Pulmonary artery endothelial cell (primary cell): ENCODE results near the gene RNF213. TPM values are rescaled to one million over a fixed set of nuclear protein-coding genes. Genes with fewer than 3 reads are reported as not detected.

ENCODE experiments used
- DNase-seq: peaks from one replicate; pipeline ENCODE4 v3.0.0-alpha.2; 2011; ENCODE audit warnings: low read depth, low spot score
- total RNA-seq: library from RNA; depleted of rRNA; stranded (reverse); fragments of >200 nt; gene quantifications from 2 replicates; pipeline ENCODE4 v1.2.3, GENCODE V29; 2014

RNF213 gene
- total RNA-seq, result 94.8 and 166 TPM in 2 replicates

DNA sequence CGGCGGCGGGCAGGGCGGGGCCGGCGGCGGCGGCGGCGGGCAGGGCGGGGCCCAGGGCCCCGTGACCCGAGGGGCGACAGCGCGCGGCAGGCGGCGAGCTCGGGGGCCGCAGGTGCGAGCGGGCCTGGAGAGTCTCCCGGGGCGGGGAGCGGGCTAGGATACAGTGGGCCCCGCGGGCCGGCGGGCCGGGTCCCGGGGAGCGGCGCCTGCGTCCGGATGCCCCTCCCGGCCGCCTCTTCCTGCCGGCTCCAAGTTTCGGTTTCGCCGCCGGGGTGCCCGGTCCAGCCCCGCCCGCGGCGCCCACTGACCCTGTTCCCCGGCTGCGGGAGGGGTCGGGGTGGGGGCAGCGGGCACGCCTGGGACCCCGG lies at the start of gene RNF213:
RNF213 (plus strand) TSS at position 62 of the 368 bp plus-strand sequence. CDS start 2,830 bp downstream, outside the sequence.
- no peak for DNase-seq

DNA sequence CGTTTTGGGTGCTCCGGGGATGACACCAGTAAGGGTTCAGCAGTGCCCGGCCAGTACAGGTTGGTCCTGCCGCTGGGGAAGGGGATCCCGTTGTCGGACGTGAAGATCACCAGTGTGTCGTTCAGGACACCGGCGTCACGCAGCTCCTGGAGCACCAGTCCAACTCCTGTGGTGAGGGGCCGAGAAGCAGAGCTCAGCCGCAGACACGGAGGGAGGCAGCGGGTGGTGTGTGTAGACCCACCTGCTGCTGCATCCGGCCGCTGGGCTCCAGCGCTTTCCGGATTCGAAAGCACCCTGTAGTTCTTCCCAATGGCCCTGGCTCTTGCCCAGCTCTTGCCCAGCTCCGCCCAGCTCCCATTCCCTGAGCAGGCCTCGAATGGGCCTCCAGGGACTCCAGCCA lies 48.5 kb upstream of the RNF213 start:
- no peak for DNase-seq

DNA sequence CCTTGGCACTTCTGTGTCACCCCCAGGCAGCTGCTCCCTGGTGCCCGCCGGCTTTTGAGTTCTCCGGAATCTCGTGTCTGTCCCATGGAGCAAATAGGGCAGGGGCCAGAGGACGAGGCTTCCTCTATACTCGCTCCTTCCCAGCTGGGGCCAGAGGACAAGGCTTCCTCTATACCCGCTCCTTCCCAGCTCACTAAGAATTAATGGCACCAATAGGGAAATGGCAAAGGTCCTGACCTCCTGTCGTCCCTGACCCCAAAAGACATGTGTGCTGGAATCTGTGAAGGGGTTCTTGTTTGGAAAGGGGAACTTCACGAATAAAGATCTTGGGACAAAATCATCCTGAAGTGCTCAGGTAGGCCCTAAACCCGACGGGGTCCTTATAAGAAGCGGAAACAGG lies 48.1 kb upstream of the RNF213 start:
- no peak for DNase-seq

DNA sequence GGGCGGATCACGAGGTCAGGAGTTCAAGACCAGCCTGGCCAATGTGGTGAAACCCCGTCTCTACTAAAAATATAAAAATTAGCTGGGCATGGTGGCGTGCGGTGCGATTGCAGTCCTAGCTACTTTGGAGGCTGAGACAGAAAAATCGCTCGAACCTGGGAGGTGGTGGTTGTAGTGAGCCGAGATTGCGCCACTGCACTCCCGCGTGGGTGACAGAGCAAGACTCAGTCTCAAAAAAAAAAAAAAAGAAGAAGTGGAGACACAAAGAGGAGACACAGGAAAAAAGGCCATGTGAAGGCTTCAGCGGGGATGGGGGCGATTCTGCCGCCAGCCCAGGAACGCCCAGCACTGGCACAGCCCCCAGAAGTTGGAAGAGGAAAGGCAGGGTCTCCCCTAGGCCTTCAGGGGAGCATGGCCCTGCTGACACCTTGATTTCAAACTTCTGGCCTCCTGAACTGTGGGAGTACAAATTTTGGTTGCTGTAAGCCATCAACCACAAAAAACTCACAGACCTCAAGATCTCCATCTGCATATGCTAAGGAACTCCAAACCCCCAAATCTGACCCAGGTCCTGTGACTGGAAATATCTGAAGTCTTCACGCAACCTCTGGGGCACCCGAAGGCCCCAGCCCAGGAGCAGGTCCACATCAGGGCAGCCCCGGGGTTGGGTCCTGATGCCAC lies 47.5 kb upstream of the RNF213 start:
- DNase-seq, result no peak

DNA sequence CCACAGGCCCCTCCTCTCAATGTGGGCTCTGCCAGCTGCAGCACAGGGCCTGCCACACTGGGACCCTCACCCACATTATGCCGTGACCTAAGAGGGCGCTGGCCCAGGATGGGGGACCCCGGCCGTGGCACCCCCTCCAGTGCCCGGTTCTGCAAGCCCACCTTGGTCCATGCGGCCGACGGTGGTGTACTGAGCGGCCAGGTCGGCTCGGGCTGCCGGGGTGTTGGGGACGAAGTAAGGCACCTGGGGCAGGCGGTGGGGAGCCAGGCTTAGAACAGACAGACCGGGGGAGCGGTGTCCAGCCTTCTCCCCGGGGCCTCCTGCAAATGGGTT lies 47.0 kb upstream of the RNF213 start:
- no peak for DNase-seq

DNA sequence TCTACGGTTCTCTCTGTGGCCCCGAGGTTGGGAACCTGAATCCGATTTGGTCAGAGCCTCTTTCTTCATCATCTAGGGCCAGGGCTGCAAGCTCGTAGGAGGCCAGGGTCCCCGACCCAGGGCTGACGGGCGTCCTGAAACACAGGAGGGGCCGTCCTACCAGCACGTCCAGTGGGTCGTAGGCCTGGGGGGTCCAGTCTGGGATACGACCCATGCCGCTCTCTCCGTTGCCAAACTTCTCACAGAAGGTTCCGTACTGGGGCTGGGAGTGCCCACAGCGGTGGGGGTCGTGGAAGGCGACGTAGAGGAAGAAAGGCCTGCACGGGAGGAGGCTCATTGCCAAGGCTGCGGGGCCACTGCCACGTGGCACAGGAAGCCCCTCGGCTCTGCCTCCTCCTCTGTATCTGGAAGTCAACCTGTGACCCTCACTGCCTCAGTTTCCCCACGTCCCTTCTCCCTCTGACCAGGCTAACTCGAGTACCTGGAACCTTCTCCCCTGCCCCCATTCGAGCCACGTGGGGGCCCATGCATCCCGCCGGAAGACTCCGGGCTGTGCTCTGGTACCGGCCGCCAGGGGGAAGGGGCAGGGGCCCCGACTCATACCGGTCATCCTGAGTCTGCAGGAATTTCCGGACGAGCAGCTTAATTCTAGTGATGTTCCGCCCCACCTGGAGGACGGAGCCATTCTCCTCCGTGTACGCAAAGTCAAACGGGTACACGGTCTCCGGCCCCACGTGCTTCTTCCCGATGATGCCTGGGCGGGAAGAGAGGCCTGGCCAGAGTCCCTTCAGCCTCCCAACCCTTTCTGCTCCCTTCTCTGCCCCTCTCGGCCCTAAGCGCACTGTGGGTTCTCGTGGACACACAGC lies 46.4 kb upstream of the RNF213 start:
- no peak for DNase-seq

DNA sequence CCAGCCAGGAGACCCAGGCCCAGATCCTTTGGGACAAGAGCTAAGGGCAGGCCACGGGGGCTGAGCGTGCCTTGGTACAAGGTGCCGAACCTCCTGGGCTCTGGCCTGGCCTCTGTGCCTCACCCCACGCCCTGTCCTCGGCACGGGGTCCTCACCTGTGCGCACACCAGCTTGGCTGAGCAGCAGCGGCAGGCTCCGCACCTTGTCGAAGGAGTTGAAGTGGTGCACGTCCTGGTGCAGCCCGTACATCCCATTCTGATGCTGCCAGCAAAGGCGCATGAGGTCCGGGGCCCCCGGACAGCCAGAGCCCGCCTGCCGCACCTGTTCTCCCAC lies 45.8 kb upstream of the RNF213 start:
- DNase-seq, result no peak

DNA sequence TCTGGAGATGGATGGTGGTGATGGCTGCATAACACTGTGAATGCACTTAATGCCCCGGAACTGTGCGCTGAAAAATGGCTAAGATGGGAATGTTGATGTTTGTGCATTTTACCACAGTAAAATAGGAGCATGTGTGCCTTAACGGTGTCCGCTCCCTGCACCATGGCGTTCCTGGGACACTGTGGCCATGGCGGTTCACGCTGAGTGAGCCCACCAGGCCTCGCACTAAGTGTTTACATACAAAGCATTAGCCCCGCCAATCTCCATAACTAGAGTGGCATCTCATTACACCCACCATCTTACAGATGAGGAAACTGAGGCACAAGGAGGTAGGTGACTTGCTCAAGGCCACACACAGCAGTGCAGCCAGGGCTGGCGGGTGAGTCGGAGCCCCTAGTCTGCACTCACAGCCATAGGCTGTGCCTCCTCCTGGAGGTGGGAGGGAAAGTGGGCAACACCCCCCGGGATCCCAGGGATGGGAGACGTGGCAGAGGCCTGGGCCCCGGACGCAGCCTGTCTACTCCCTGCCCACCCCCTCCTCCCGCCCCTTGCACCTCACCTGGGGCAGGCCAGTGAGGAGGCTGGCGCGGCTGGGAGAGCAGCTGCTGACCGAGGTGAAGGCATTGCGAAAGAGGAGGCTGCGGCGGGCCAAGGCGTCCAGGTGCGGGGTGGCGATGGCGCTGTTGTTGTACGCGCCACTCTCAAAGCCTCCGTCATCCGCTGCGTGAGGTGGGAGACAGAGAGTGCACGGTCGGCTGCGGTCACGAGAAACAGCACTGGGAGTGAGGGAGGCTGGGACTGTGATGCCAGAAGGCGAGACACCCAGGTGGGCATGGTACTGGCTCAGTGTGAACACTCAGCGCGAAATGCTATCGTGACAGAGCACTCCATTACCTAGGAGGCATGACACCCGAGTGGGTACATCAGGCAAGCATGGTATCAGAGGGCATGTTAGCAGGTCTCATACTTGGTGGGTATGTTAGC lies 43.9 kb upstream of the RNF213 start:
- DNase-seq, result no peak

DNA sequence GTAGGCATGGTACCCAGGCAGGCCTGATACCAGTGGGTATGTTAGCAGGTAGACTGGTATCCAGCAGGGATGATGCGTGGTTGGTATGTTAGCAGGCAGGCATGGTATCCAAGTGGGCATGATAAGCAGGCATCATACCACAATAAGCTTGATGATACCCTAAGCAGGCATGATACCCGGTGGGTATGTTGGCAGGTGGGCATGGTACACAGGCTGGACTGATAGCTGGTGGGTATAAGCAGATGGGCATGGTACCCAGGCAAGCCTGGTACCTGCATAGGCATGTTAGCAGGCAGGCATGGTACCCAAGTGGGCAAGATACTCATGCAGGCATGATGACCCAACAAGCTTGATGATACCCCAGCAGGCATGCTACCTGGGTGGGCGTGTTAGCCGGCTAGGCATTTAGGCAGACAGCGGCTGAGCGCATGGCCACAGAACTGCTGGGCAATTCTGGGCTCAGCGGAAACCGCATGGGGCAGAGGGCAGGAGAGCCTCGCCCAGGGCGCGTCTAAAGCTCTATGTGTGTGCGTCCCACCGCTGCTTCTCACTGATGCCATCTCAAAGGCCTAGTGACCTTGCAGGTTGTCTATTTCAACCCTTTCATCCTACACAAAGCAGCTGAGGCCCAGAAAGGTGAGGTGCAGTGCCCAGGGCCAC lies 42.8 kb upstream of the RNF213 start:
- DNase-seq, result no peak

DNA sequence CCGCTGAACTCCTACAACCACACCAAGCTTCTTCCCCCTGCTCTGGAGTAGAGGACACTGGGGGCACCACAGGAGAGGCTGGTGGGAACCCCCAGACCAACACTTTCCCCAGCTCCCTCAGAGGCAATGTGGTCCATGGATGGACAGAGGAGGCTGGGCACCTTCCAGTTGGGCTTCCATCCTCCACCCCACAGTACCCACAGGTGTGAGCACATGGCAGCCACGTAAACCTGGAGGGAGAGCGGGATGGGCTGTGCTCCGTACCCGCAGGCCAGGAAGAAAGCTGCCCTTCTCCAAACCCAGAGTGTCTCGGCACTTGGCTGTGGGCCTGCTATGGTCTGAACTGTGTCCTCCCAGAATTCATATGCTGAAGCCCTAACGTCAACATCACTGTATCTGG lies 42.3 kb upstream of the RNF213 start:
- no peak for DNase-seq

DNA sequence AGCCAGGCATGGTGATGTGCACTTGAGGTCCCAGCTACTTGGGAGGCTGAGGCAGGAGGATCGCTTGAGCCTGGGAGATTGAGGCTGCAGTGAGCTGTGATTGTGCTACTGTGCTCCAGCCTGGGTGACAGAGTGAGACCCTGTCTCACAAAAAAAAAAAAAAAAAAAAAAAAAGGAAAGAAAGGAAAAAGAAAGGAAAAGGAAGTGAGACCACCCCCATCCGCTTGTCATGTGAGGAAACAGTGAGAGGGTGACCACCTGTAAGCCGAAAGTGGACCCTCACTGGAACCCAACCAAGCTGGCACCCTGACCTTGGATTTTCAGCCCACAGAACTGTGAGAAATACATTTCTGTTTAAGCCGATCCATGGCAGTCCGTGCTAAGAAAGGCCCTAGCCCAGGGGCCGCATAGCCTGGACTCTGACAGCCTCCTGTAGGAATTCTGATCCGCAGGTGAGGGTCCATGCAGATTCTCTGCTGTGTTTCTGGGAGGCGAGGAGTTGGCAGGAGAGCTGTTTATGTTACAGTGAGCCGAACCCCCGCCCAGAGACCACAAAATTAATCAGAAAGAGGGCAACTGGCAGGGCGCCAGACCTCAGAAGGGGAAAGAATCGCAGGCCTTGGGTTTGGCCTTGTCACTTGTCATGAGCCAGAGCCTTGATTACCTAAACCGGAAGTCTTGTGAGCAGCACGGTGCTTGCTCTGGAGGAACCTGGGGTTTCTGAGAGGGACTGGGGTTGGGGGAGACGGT lies 41.5 kb upstream of the RNF213 start:
- DNase-seq, result no peak

DNA sequence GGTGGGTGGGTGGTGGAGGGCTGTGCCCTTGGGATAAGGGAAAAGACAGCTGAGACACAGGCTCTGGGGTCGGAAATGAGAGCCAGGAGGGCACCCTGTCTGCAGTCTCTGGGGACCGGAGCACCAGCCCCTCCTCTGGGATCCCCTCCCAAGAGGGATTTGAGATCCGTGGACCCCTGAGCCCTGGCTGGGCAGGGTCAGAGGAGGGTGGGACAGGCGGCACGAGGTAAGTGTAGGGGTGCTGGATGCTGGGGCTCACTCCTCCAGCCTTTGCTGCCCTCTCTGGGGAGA lies 40.9 kb upstream of the RNF213 start:
- no peak for DNase-seq

DNA sequence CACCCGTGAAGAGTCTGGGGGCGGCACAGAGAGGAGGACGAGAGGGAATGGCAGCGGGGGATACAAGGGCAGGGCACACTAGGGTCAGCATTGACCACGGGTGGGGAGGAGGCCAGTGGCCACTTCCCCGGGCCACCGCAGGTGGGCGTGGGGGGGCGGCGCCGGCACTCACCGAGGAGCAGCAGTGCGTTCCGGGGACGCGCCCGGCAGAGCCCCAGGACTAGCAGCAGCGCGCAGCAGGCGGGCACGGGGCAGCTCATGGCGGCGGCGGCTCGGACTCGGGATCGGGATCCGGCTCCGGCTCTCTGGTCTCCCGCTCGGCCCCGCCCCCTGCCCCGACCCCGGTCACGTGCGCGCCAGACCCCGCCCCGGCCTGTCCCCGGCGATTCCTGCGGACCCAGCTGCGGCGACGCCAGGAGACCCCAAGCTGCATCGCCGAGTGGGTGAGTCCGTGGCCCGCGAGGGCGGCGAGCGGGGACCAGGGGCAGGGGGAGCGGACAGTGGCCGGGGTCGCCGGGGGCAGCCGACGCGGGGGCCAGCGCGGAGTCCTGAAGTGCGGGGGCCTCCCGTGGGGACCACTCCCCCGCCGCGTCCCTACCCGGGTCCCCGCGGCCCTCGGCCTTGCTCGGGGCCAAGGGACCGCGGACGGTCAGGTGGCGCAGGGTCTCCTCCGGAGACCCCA lies 40.5 kb upstream of the RNF213 start, which contains the start of the genes SGSH and SLC26A11:
SGSH (minus strand) TSS at position 280 of the 682 bp plus-strand sequence; CDS start at position 260, 20 bp downstream.
SLC26A11 (plus strand) TSS at position 374 of the 682 bp plus-strand sequence. CDS start 1,134 bp downstream, outside the sequence.
- no peak for DNase-seq

DNA sequence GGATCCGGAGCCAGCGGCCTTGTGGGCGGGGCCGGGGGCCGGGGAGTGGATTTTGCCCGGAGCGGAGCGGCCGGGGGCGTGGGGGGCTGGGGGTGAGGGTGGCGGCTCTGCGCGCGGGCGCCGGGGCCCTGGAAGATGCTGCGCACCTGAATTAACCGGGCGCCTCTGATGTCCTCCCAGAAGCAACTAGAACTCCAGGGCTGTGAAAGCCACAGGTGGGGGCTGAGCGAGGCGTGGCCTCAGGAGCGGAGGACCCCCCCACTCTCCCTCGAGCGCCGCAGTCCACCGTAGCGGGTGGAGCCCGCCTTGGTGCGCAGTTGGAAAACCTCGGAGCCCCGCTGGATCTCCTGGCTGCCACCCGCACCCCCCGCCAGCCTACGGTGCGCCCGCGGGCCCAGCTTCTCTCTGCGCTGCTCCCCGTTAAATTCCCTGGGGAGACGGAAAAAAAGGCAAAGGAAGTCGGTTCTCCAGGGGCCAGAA lies 39.9 kb upstream of the RNF213 start:
- DNase-seq, result no peak

DNA sequence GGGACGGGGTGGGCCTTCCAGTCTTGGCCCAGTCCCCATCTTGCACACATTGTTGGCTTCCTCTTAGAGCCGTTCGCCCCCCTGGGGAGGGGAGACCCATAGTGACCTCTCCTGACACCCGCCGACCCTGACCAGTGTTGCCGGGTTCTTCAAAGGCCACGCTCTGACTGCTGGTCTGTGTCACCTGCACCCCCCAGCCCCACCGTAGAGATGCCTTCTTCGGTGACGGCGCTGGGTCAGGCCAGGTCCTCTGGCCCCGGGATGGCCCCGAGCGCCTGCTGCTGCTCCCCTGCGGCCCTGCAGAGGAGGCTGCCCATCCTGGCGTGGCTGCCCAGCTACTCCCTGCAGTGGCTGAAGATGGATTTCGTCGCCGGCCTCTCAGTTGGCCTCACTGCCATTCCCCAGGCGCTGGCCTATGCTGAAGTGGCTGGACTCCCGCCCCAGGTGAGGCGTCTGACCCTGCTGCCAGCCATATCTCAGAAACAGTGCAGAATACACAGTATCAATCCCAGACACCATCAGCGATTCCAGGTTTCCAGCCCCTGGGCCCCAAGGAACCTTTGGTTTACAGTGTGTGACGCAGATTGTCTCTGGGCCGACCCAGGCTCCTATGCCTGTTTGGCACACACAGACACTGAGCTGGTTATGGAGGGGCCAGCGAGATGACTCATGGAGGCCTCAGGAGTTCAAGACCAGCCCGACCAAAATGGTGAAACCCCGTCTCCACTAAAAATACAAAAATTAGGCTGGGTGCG lies 39.1 kb upstream of the RNF213 start:
- no peak for DNase-seq

DNA sequence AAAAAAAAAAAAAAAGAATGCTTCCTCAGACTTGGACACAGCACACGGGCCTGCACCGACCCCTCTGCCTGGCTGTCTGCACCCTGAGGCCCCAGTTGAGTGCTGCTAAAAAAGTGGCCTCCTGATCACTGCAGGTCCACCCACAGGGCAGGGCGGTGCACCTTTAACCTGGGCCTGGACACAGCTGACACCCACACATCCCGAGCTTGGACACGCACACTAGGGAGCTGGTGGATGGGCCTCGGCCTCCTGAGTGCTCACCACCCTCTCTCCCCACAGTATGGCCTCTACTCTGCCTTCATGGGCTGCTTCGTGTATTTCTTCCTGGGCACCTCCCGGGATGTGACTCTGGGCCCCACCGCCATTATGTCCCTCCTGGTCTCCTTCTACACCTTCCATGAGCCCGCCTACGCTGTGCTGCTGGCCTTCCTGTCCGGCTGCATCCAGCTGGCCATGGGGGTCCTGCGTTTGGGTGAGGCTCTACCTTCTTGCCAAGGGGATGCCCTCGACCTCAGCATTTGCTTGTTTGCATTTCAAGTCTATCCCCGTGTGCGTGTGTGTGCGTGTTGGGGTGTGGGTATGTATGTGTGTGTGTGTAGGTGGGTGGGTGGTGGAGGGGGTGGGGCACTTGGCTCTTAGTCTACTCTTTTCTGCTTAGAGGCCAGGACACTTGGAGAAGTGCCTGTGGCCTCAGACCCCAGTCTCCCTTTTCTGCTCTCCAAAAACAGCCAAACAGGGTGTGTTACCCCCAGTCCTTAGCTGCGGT lies 38.1 kb upstream of the RNF213 start:
- DNase-seq, result no peak

DNA sequence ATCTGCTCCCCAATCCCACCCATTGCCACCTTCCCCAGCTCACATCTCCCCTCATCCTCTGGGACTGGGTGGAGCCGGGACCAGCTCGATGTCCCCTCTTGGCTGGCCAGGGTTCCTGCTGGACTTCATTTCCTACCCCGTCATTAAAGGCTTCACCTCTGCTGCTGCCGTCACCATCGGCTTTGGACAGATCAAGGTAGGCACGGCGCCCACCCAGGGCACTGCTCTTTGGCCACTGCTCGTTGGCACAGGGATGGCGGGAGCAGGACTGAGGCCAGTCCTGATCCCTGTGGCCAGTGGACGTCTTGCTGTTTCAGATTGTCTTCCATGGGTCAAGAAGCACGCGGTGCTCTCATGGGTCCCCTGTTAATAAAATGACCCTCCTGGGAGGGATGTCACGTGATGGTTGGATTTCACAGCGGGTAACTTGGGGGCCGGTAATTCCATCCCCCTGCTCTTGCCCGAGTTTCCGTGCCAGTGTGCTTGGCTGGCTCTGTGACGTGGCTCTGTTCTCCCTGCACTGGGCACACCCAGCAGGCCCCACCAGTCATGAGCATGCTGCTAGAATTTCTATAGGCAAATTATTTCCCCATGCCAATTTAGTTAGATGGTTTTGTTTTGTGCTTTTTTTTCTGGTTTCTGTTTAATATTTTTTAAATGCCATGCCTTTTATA lies 37.4 kb upstream of the RNF213 start:
- no peak for DNase-seq
